Esophagus (tissue), 2 donors: Measurements from ENCODE around the gene RING1. TPM values are rescaled to one million over a fixed set of nuclear protein-coding genes. Genes with fewer than 3 reads are reported as not detected.

Source experiments
- H3K27ac ChIP-seq, 2 donors: one replicate each; pipeline ENCODE4 v1.5.1; 2013; ENCODE audit warnings: low read depth in 2 of 2, mild to moderate bottlenecking in 2 of 2, inconsistent platforms in 1 of 2, low read length in 1 of 2, moderate library complexity in 1 of 2
- H3K27me3 ChIP-seq, 2 donors: one replicate each; pipeline ENCODE4 v1.6.1; 2013; ENCODE audit warnings: low read length in 2 of 2, control low read depth in 1 of 2, mild to moderate bottlenecking in 1 of 2; ENCODE audit not compliant: insufficient read depth in 2 of 2, control insufficient read depth in 1 of 2
- H3K36me3 ChIP-seq, 2 donors: one replicate each; pipeline ENCODE4 v1.6.1; 2013; ENCODE audit warnings: low read length in 1 of 2; ENCODE audit not compliant: control insufficient read depth in 2 of 2, insufficient read depth in 2 of 2
- H3K4me1 ChIP-seq, 2 donors: one replicate each; pipeline ENCODE4 v1.6.1; 2013; ENCODE audit warnings: low read length in 1 of 2; ENCODE audit not compliant: control insufficient read depth in 2 of 2, insufficient read depth in 2 of 2
- H3K4me3 ChIP-seq, 2 donors: one replicate each; pipeline ENCODE4 v1.5.1; 2013; ENCODE audit warnings: low read length in 2 of 2, mild to moderate bottlenecking in 2 of 2, low read depth in 1 of 2, moderate library complexity in 1 of 2
- H3K9me3 ChIP-seq, 2 donors: one replicate each; pipeline ENCODE4 v1.6.1; 2013; ENCODE audit warnings: mild to moderate bottlenecking in 2 of 2, low read depth in 1 of 2, low read length in 1 of 2, moderate library complexity in 1 of 2; ENCODE audit not compliant: control insufficient read depth in 2 of 2, insufficient read depth in 1 of 2
- WGBS, 2 donors: extraction: QIAGEN DNeasy Blood & Tissue Kit; methylation state at CpG; one replicate each; pipeline ENCODE4 v1.1.7; 2013; 5-methylcytosine and 5-hydroxymethylcytosine counted together
- polyA plus RNA-seq, 2 donors: library from polyadenylated mRNA; stranded (reverse); fragments of 200-250 nt; gene quantifications; one replicate each; pipeline ENCODE4 v1.2.3, GENCODE V29; 2013
- donor health status: healthy with polysubstance abuse.
- donor health status: Bipolar disorder and iron deficiency.

RING1 gene
- polyA plus RNA-seq, 2 donors, result 26.7 to 32.4 TPM

GRCh38 chr6:33205191-33206026, 2.9 kb upstream of the RING1 start:
- 31 to 33% methylated on average over 17 of the region's 17 CpGs for WGBS, 2 donors
- peaks cover 5 to 25% of the 10 kb centered on the region in 2 donors for H3K36me3 ChIP-seq
- H3K9me3 ChIP-seq, result no peaks in the 10 kb centered on the region
- peak overlapping the region; percentile 48 to 81 for H3K27ac ChIP-seq
- H3K4me1 ChIP-seq, result peaks cover 15 to 20% of the 10 kb centered on the region in 2 donors
- H3K27me3 ChIP-seq, result no peaks in the 10 kb centered on the region
- H3K4me3 ChIP-seq, result peak overlapping the region; percentile 77 to 92

- H3K4me3 ChIP-seq, result no peak overlapping the region
- peak overlapping the region in 1 of 2 donors; percentile 56 for H3K27ac ChIP-seq
- H3K4me1 ChIP-seq, result peaks cover 15 to 18% of the 10 kb centered on the region in 2 donors
- WGBS, 2 donors, result 83 to 85% methylated on average over 3 of the region's 3 CpGs
- no peaks in the 10 kb centered on the region for H3K9me3 ChIP-seq
- H3K27me3 ChIP-seq, result no peaks in the 10 kb centered on the region
- H3K36me3 ChIP-seq, result peaks cover 5 to 25% of the 10 kb centered on the region in 2 donors
These were observed 2.1 kb upstream of the RING1 start for GRCh38 chr6:33206027-33206863.

DNA sequence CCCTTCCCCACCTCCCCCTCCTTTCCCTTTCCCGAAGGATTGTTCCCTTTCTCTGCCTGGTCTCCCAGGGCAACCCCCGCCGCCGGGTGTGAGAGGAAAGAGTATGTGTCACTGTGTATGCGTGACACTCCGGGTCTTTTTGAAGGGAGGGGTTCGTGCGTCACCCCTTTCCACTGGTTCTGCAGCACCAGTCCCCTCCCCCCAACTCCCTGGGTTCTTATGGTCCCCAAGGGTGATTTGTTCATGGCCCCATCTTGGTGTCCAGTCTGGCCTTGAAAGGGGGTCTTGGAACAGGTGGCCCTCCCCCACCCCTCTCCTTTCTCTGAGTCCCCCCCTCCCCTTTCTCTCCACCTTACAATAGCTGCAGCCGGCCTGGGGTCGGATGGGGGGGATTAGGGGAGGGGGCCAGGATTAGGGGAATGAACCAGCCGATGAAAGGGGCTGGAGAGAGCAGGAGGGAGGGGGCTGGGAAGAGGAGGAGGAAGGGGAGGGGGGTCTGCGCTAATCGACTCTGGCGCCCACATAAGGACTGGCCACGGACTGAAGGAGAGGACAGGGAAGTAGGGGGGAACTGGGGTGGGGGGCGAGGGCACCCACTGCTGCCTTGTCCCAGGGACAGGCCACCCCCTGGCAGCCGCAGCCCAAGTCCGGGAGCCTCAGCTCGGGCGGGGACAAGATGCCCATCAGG, 1.3 kb upstream of the RING1 start:
- Histone ChIP-seq H3K27ac (peak overlapping the region in 1 of 2 donors; percentile 56), H3K4me3 (peak overlapping the region in 1 of 2 donors; percentile 81), H3K27me3 (no peaks in the 10 kb centered on the region), H3K9me3 (no peaks in the 10 kb centered on the region), H3K4me1 (peaks cover 10 to 11% of the 10 kb centered on the region in 2 donors), H3K36me3 (peaks cover 5 to 23% of the 10 kb centered on the region in 2 donors)
- WGBS, 2 donors, result 26 to 27% methylated on average over 13 to 20 of the region's 20 CpGs

GRCh38 chr6:33207552-33208090, 679 bp upstream of the RING1 start:
- no peaks in the 10 kb centered on the region for H3K9me3 ChIP-seq
- WGBS, 2 donors, result 1% methylated on average over 29 of the region's 29 CpGs
- peaks cover 8 to 10% of the 10 kb centered on the region in 2 donors for H3K4me1 ChIP-seq

DNA sequence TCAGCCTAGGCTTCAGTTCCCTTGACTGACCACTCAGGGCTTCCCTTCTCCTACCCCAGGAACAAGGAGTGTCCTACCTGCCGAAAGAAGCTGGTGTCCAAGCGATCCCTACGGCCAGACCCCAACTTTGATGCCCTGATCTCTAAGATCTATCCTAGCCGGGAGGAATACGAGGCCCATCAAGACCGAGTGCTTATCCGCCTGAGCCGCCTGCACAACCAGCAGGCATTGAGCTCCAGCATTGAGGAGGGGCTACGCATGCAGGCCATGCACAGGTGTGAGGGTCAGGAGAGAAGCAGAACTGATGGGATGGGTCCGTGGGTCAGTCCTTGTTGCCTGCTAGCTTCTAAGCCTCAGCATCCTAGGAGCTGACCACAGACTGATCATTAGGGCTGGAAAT, 1.6 kb downstream of the RING1 start:
- H3K9me3 ChIP-seq, result no peaks in the 10 kb centered on the region
- no peak overlapping the region for H3K27ac ChIP-seq
- peaks cover 10 to 14% of the 10 kb centered on the region in 2 donors for H3K4me1 ChIP-seq
- 91 to 94% methylated on average over 10 of the region's 10 CpGs for WGBS, 2 donors
- H3K4me3 ChIP-seq, result no peak overlapping the region
- H3K27me3 ChIP-seq, result no peaks in the 10 kb centered on the region
- peaks cover 0 to 7% of the 10 kb centered on the region in 2 donors for H3K36me3 ChIP-seq

More at GRCh38 chr6:33207552-33208090, 679 bp upstream of the RING1 start:
- H3K27ac ChIP-seq, result peak overlapping the region; percentile 92 to 97
- H3K27me3 ChIP-seq, result no peaks in the 10 kb centered on the region
- peak overlapping the region; percentile 63 to 81 for H3K4me3 ChIP-seq
- H3K36me3 ChIP-seq, result peaks cover 5 to 17% of the 10 kb centered on the region in 2 donors

- Histone ChIP-seq H3K9me3 (no peaks in the 10 kb centered on the region), H3K27me3 (no peaks in the 10 kb centered on the region), H3K27ac (no peak overlapping the region), H3K4me3 (no peak overlapping the region), H3K36me3 (peaks cover 0 to 7% of the 10 kb centered on the region in 2 donors), H3K4me1 (peaks cover 4 to 6% of the 10 kb centered on the region in 2 donors)
- WGBS, 2 donors, result 78 to 86% methylated on average over 16 to 17 of the region's 17 CpGs
These were observed 2.8 kb downstream of the RING1 start for GRCh38 chr6:33211136-33211535.

- H3K36me3 ChIP-seq, result peaks cover 0 to 7% of the 10 kb centered on the region in 2 donors
- peaks cover 4 to 6% of the 10 kb centered on the region in 2 donors for H3K4me1 ChIP-seq
- 83 to 84% methylated on average over 15 to 18 of the region's 18 CpGs for WGBS, 2 donors
- H3K9me3 ChIP-seq, result no peaks in the 10 kb centered on the region
- H3K27me3 ChIP-seq, result no peaks in the 10 kb centered on the region
- H3K27ac ChIP-seq, result no peak overlapping the region
- no peak overlapping the region for H3K4me3 ChIP-seq
These were observed 3.5 kb downstream of the RING1 start for GRCh38 chr6:33211666-33212422.

DNA sequence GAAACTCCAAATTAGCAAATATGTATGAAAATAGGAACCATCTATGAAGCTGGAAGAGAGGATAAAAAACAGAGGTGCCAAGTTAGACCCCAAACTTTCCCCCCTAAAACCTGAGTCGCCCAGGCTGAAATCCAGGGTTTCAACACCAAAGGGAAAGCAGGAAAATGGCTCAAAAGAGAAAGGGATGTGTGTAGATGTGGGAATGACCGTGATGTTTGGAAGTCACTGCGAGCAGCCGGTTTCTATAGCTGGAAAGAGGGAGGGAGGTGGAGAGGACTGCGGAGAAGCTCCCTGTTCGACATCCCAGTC, 4.5 kb downstream of the RING1 start:
- peak overlapping the region in 1 of 2 donors; percentile 42 for H3K4me3 ChIP-seq
- H3K27ac ChIP-seq, result no peak overlapping the region
- H3K9me3 ChIP-seq, result no peaks in the 10 kb centered on the region
- peaks cover 0 to 6% of the 10 kb centered on the region in 2 donors for H3K4me1 ChIP-seq
- 2 to 6% methylated on average over 6 of the region's 6 CpGs for WGBS, 2 donors
- H3K27me3 ChIP-seq, result no peaks in the 10 kb centered on the region
- peaks cover 0 to 7% of the 10 kb centered on the region in 2 donors for H3K36me3 ChIP-seq
